HG03064 (cell line): ENCODE measurements around the gene SBNO2.
"Not testable (repeated sequence)": the region's sequence is repeated elsewhere in the genome, so short reads cannot be mapped to it uniquely, and the experiment has no call there.

ENCODE experiments used
- ATAC-seq: cut with Tn5 transposase; IDR thresholded peaks from one replicate; pipeline ENCODE4 v1.9.1; 2021; ENCODE audit warnings: low read depth; ENCODE audit not compliant: unreplicated experiment

SBNO2 gene

GRCh38 chr19:1122021-1122971 lies 51.8 kb downstream of the SBNO2 start:
- no peak for ATAC-seq

DNA sequence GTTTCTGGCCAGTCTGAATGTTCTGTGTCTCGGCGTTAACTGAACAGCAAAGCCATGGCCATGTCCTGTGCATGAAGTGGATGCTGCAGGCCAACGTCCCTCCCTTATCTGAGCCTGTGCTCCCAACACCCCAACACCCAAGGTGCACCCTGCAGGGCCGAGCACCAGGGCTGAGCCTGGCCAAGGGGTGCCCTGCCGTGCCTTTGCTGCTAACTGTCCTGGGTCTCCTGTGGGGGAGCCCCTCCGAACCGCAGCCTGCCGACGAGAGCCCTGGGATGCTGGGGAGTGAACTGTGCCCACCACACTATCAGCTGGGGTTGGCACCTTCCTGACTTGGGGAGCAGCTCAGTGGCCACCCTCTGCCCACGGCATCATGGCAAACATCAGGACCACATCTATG lies 52.7 kb downstream of the SBNO2 start:
- no peak for ATAC-seq

- no peak for ATAC-seq
Measured at GRCh38 chr19:1119475-1120217, 54.4 kb downstream of the SBNO2 start.

GRCh38 chr19:1118999-1119398 lies 55.1 kb downstream of the SBNO2 start:
- ATAC-seq, result no peak

DNA sequence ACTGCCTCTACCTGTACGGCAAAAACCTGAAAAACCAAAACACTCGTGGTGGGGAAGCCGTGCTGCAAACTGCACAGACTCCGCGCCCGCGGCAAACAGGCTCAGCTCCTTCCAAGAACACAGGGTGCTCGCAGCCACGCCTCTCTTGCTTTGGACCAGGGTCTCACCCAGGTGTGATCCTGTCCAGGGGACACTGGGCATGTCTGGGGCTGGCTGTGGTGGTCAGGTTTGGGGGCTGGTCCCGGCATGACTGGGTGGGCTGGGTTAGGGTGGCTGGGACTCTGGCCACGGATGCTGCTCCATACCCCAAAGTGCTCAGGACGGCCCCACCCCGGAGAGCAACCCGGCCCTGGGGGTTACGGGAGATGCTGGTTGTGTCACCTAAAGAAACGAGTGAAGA lies 56.4 kb downstream of the SBNO2 start:
- no peak for ATAC-seq

- ATAC-seq, result no peak
Measured at GRCh38 chr19:1116726-1117581, 57.1 kb downstream of the SBNO2 start.

DNA sequence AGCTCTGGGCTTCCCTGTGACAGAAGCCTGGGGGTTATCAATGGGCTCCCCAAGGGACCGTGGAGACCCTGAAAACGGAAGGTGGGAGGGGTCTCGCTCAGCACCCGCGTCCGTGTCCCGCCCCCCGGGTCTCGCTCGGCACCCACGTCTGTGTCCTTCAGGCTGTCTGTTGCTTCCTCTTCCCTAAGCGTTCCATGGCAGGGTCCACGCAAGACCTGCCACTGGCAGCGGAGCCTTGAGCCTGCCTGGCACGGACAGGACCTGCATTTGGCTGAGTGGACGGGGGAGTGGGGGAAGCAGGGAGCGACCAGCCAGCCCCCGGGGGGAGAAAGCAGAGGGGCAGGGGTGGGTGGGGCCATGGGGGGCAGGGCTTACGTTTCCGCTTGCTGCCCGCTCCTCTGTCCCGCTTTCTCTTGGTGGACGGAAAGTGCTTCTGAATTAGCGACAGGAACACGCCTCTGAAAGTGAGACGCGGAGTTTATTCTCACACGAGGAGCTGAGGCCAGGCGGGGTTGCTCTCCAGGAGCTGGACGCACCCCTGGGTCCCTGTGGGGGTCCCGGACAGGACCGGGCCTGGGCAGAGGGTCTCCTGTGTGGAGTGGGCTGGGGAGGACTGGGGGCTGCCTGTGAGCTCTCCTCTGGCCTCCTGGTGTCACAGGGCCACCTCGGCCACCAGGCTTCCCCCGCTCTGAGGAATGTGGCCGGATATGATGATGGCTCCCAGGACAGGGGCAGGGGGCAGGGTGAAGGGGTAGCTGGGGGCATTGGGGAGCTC lies 58.2 kb downstream of the SBNO2 start:
- no peak for ATAC-seq

- not testable (repeated sequence) for ATAC-seq
Measured at GRCh38 chr19:1114728-1115127, 59.3 kb downstream of the SBNO2 start.

GRCh38 chr19:1113986-1114483 lies 60.0 kb downstream of the SBNO2 start:
- ATAC-seq, result no peak

DNA sequence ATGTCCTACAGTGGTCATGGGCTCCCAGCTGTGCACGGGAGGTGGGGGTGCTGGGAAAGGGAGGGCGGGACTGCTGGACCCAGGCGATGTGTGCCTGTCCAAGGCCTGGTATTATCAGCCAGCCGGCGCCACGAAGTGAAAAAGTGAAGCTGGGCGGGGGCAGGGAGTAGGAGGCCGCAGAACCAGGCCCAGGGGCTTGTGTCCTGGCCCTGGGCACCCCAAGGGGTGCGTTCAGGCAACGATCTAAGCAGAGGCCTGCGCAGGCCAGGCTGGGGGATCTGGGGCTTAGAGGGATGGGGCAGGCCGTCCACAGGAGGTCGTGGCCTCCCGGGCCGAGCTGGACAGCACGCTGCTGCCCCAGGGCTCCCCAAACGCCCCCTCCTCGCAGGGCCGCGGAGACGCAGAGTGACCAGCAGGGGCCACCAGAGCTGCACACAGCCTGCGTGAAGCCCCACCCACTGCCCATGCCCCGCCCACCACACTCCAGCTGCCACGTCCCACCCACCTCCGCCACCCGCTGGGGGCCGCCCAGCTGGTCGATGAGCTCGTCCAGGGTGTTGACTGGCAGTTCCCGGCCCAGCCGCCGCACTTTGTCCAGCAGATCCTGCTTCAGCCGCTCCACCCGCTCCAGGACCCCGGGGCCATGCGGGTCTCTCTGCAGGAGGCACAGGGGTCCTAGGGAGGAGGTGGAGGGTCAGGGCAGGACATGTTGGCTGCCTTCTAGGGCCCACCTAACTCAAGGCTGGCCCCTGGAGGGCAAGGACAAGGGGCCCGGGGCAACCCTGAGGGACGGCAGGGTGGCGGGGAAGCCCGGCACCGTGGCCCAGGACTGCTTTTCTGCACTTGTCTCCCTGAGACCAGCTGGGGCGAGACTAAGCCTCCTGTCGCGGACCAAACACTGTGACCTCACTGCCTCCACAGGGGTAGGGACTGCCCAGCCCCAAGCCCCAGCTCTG lies 60.8 kb downstream of the SBNO2 start:
- no peak for ATAC-seq

DNA sequence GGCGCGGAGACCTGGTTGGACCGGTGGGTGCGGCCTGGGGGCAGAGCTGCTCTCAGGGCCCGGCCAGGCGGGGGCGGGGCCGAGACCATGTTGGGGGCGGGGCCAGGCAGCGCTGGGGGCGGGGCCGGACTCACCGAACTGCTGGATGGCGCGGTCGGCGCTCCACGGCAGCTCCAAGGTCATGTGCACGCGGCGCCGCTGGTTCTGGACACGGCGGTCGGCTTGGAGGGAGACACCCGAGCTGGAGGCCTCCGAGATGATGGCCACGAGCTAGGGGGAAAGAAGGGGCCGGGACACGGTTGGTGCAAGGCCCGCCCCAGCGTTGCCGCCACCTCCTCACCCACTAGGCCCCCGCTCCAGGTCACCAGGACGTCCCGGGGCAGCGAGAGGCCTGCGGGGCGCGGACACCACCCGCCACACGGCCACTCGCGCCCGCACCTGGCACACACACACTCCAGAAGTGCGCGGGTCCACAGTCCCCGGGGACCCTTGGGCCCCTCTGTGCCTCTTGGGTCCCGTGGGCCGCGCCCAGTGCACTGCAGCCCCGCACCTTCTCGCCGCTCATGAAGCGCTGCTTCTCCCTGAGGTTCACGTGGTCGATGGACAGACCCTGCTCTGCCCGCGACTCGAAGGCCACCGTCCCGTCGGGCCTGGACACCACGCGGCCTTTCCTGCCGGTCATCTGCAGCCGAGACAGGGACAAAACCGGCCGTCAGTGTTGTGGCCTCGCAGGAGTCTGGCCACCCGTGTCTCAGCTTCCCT lies 61.6 kb downstream of the SBNO2 start:
- ATAC-seq, result no peak

- ATAC-seq, result no peak
Measured at GRCh38 chr19:1111641-1112267, 62.3 kb downstream of the SBNO2 start.

- ATAC-seq, result no peak
Measured at GRCh38 chr19:1110809-1111640, 63.0 kb downstream of the SBNO2 start.

- ATAC-seq, result no peak
Measured at GRCh38 chr19:1109697-1110671, 64.1 kb downstream of the SBNO2 start.

DNA sequence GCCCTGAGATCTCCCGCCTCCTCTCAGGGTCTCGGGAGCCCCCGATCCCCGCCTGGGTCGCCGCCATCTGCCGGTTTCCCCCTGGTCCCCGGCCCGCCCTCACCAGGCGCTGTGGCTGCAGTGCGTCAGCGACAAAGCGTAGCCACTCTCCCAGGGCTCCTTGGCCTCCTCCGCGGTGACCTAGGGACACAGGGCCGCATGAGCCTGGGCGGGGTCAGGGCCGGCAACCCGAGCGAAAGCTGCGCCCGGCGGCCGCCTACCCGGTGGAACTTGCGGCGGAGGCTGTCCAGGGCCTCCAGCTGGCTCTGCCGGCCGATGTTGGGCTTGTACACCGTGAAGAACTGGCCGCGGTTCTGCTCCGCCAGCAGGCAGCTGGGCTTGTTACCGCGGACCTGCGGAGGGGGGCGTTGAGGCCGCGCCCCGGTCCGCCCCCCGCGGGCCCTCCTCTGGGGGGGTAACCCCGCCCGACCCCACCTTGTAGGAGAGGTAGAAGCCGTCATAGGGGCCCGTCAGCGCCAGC lies 65.0 kb downstream of the SBNO2 start:
- no peak for ATAC-seq
